A673 (cell line): ENCODE results near the gene PRR33. TPM values are rescaled to one million over a fixed set of nuclear protein-coding genes. Genes with fewer than 3 reads are reported as not detected.

Source experiments
- BruUV-seq: library from RNA; stranded (reverse); fragments of 400-500 nt; replicated peaks from 2 replicates; lab custom pipeline; 2021; lab: Mats Ljungman, UMichigan
- CTCF ChIA-PET: fragments of 300-600 bp; sonication (Branson Sonifier 250); formaldehyde crosslinking; loops from one replicate; lab custom pipeline; 2022; ENCODE audit warnings: antibody characterized with exemption; lab: Charles Lee
- POLR2A ChIA-PET: fragments of 300-600 bp; sonication (Branson Sonifier 250); formaldehyde crosslinking; loops from one replicate; lab custom pipeline; 2022; ENCODE audit warnings: antibody characterized with exemption; ENCODE audit not compliant: low non-redundant PET; lab: Charles Lee
- DNase-seq: peaks from one replicate; pipeline ENCODE4 v3.0.0-alpha.2; 2015; ENCODE audit warnings: low spot score
- H3K27ac ChIP-seq: fragments of 200-600 bp; sonication (generic); 2 replicates; pipeline ENCODE4 v1.5.1; 2016; ENCODE audit warnings: mixed run types, low read depth, mild to moderate bottlenecking, mixed read lengths, antibody characterized with exemption, low read length; ENCODE audit not compliant: poor library complexity, severe bottlenecking
- H3K27me3 ChIP-seq: fragments of 200-600 bp; sonication (generic); replicated peaks from 2 replicates; pipeline ENCODE4 v1.6.1; 2017; ENCODE audit warnings: mixed run types, low read depth, mild to moderate bottlenecking, mixed read lengths, antibody characterized with exemption, low read length; ENCODE audit not compliant: insufficient read depth, poor library complexity
- H3K36me3 ChIP-seq: fragments of 200-600 bp; sonication (generic); 2 replicates; pipeline ENCODE4 v1.6.1; 2016; ENCODE audit warnings: mixed run types, mild to moderate bottlenecking, mixed read lengths, antibody characterized with exemption, low read length; ENCODE audit not compliant: insufficient read depth, poor library complexity, severe bottlenecking
- H3K4me1 ChIP-seq: fragments of 200-600 bp; sonication (generic); 2 replicates; pipeline ENCODE4 v1.6.1; 2017; ENCODE audit warnings: mixed run types, mild to moderate bottlenecking, mixed read lengths, antibody characterized with exemption, low read length; ENCODE audit not compliant: insufficient read depth, poor library complexity, severe bottlenecking
- H3K4me3 ChIP-seq: fragments of 200-600 bp; sonication (generic); 2 replicates; pipeline ENCODE4 v1.5.1; 2016; ENCODE audit warnings: low read depth, mixed run types, mild to moderate bottlenecking, mixed read lengths, low read length; ENCODE audit not compliant: poor library complexity, severe bottlenecking
- H3K9me3 ChIP-seq: fragments of 200-600 bp; sonication (generic); 2 replicates; pipeline ENCODE4 v1.6.1; 2016; ENCODE audit warnings: mixed run types, low read depth, mild to moderate bottlenecking, mixed read lengths, antibody characterized with exemption, low read length; ENCODE audit not compliant: poor library complexity, severe bottlenecking
- CTCF ChIP-seq: fragments of 300-800, 200-600 bp; sonication (generic); conservative IDR thresholded peaks from 2 replicates; pipeline ENCODE4 v1.5.1; 2017; ENCODE audit warnings: low read depth, mild to moderate bottlenecking, antibody characterized with exemption, low read length, moderate library complexity, mixed read lengths
- EZH2 ChIP-seq: fragments of 200-600 bp; sonication (generic); IDR thresholded peaks from 2 replicates; pipeline ENCODE4 v1.6.1; 2017; ENCODE audit warnings: borderline replicate concordance, low read depth, mild to moderate bottlenecking, mixed read lengths, antibody characterized with exemption, low read length; ENCODE audit not compliant: poor library complexity, severe bottlenecking
- intact Hi-C: fragments of 100-400 bp; cut with micrococcal nuclease; formaldehyde crosslinking; loops from one replicate; pipeline ENCODE4 v1.10.0; 2022; ENCODE audit not compliant: unreplicated experiment
- total RNA-seq: library from RNA; stranded (reverse); gene quantifications from 2 replicates; pipeline ENCODE4 v1.2.3, GENCODE V29; 2021

The PRR33 gene
- total RNA-seq, 1 experiment from 2014 or later, result not detected

- Histone ChIP-seq H3K9me3 (no peaks in the 10 kb centered on the region), H3K4me1 (no peaks in the 10 kb centered on the region), H3K36me3 (no peaks in the 10 kb centered on the region), H3K27me3 (no peaks in the 10 kb centered on the region), H3K4me3 (no peak overlapping the region), H3K27ac (no peak overlapping the region)
- no peak for DNase-seq
- BruUV-seq, result no TSS peak
- POLR2A ChIA-PET, result no interaction called here
- CTCF ChIA-PET, result no interaction called here
- TF ChIP-seq CTCF (no peak), EZH2 (no peak)
- intact Hi-C loops, result loop anchor here (5.0 kb wide), 1 partner anchor 42 kb away; no protein-coding TSS in a partner anchor
Measured at GRCh38 chr11:1924181-1924580, 32.5 kb upstream of the PRR33 start.

- intact Hi-C loops, result loop anchor here (5.0 kb wide), 1 partner anchor 41 kb away; no protein-coding TSS in a partner anchor
- DNase-seq, result no peak
Measured at GRCh38 chr11:1923201-1923956, 31.7 kb upstream of the PRR33 start.

GRCh38 chr11:1922481-1923081, 30.9 kb upstream of the PRR33 start:
- no peaks in the 10 kb centered on the region for H3K9me3 ChIP-seq
- ChIA-PET CTCF (no interaction called here), POLR2A (no interaction called here)
- no peak overlapping the region for H3K4me3 ChIP-seq
- H3K27me3 ChIP-seq, result no peaks in the 10 kb centered on the region
- no TSS peak for BruUV-seq
- intact Hi-C loops, result loop anchor here (5.0 kb wide), 1 partner anchor 40 kb away; no protein-coding TSS in a partner anchor
- H3K27ac ChIP-seq, result no peak overlapping the region
- no peaks in the 10 kb centered on the region for H3K4me1 ChIP-seq
- TF ChIP-seq CTCF, result no peak
- no peak for TF ChIP-seq EZH2
- DNase-seq, result no peak
- no peaks in the 10 kb centered on the region for H3K36me3 ChIP-seq

More at GRCh38 chr11:1923201-1923956, 31.7 kb upstream of the PRR33 start:
- no TSS peak for BruUV-seq
- TF ChIP-seq CTCF, result no peak
- no peak for TF ChIP-seq EZH2
- CTCF ChIA-PET, result no interaction called here
- Histone ChIP-seq H3K27ac (no peak overlapping the region), H3K4me1 (no peaks in the 10 kb centered on the region), H3K4me3 (no peak overlapping the region), H3K36me3 (no peaks in the 10 kb centered on the region), H3K27me3 (no peaks in the 10 kb centered on the region), H3K9me3 (no peaks in the 10 kb centered on the region)
- POLR2A ChIA-PET, result no interaction called here
